A549 (cell line): Measurements from ENCODE around the gene ZNF24. TPM values are rescaled to one million over a fixed set of nuclear protein-coding genes. Genes with fewer than 3 reads are reported as not detected.

ENCODE experiments used
- ATAC-seq, 2 experiments: fragments of 200-7000 bp in 1 of 2; fragments of >200 bp in 1 of 2; cut with Nextera tagmentation in 1 of 2; cut with Tn5 transposase in 1 of 2; 3 replicates each; pipeline versions ENCODE4 v1.8.0 to v1.9.1; 2018 to 2020; ENCODE audit warnings: mild to moderate bottlenecking in 1 of 2, moderate library complexity in 1 of 2
- CTCF ChIA-PET: fragments of 300-600 bp; sonication (Branson Sonifier 250); formaldehyde crosslinking; extraction: SDS; loops from one replicate; lab custom pipeline; 2021; ENCODE audit warnings: antibody characterized with exemption, inconsistent platforms; lab: Yijun Ruan, JAX
- POLR2A ChIA-PET: fragments of 350-600 bp; formaldehyde crosslinking; extraction: SDS; loops from one replicate; lab custom pipeline; 2021; ENCODE audit warnings: antibody characterized with exemption, inconsistent platforms; lab: Yijun Ruan, JAX
- DNase-seq, 2 experiments: peaks; one replicate each; pipeline versions ENCODE4 v3.0.0 to v3.0.0-alpha.2; 2011 to 2016; ENCODE audit warnings: low read depth in 1 of 2, low spot score in 1 of 2
- FAIRE-seq: peaks from 2 replicates; lab custom pipeline; 2011; peaks lifted over from hg19 to GRCh38; lab: Jason Lieb, UNC
- H3K27ac ChIP-seq, 2 experiments: fragments of >200 bp; sonication (Bioruptor Twin); formaldehyde crosslinking; 3 replicates each; pipeline ENCODE4 v1.5.1; 2016 to 2017
- H3K4me1 ChIP-seq: fragments of >200 bp; sonication (Bioruptor Twin); formaldehyde crosslinking; 3 replicates; pipeline ENCODE4 v1.6.1; 2016
- H3K4me2 ChIP-seq: fragments of >200 bp; sonication (Bioruptor Twin); formaldehyde crosslinking; 3 replicates; pipeline ENCODE4 v1.6.1; 2016
- H3K4me3 ChIP-seq: fragments of >200 bp; sonication (Bioruptor Twin); formaldehyde crosslinking; 3 replicates; pipeline ENCODE4 v1.5.1; 2016
- H3K9me3 ChIP-seq: fragments of >200 bp; sonication (Bioruptor Twin); formaldehyde crosslinking; 3 replicates; pipeline ENCODE4 v1.6.1; 2016
- ATOH8 ChIP-seq: fragments of 250-450 bp; sonication (Bioruptor Pico); IDR thresholded peaks from 2 replicates; pipeline ENCODE4 v1.5.0; 2020; ENCODE audit warnings: low read depth, mild to moderate bottlenecking, moderate library complexity
- BHLHE40 ChIP-seq: IDR thresholded peaks from 2 replicates; pipeline ENCODE4 v1.6.1; 2012; ENCODE audit warnings: low read depth, low read length, inconsistent platforms
- CBX2 ChIP-seq: fragments of 200-600 bp; sonication (generic); IDR thresholded peaks from 2 replicates; pipeline ENCODE4 v1.6.1; 2016; ENCODE audit warnings: low read depth, mild to moderate bottlenecking, borderline replicate concordance
- CBX8 ChIP-seq: fragments of 200-600 bp; sonication (generic); IDR thresholded peaks from 2 replicates; pipeline ENCODE4 v1.6.1; 2016
- CEBPB ChIP-seq, 2 experiments: fragments of >200 bp in 1 of 2; sonication (Bioruptor Twin) in 1 of 2; formaldehyde crosslinking in 1 of 2; IDR thresholded peaks; 2 replicates each; pipeline ENCODE4 v1.6.1; 2012 to 2016
- EHMT2 ChIP-seq: fragments of 200-600 bp; sonication (generic); IDR thresholded peaks from 2 replicates; pipeline ENCODE4 v1.6.1; 2016; ENCODE audit warnings: antibody characterized with exemption, low read depth, mild to moderate bottlenecking, moderate library complexity
- ESRRA ChIP-seq: fragments of 150-350 bp; IDR thresholded peaks from 2 replicates; pipeline ENCODE4 v1.6.1; 2014; ENCODE audit warnings: mild to moderate bottlenecking, low read length, borderline replicate concordance
- FOSB ChIP-seq: fragments of 250-450 bp; sonication (Bioruptor Pico); IDR thresholded peaks from 2 replicates; pipeline ENCODE4 v1.5.0; 2020; ENCODE audit warnings: mild to moderate bottlenecking, moderate library complexity
- GATA3 ChIP-seq: IDR thresholded peaks from 2 replicates; pipeline ENCODE4 v1.6.1; 2012; ENCODE audit warnings: borderline replicate concordance
- HDAC2 ChIP-seq: fragments of 200-600 bp; sonication (generic); IDR thresholded peaks from 2 replicates; pipeline ENCODE4 v1.6.1; 2016
- HEYL ChIP-seq: fragments of 250-450 bp; sonication (Bioruptor Pico); IDR thresholded peaks from 2 replicates; pipeline ENCODE4 v1.8.0; 2021; ENCODE audit warnings: mild to moderate bottlenecking, moderate library complexity
- HOXB13 ChIP-seq: fragments of 250-450 bp; sonication (Bioruptor Pico); IDR thresholded peaks from 2 replicates; pipeline ENCODE4 v1.5.0; 2020; ENCODE audit warnings: low read depth, mild to moderate bottlenecking, moderate library complexity
- JUN ChIP-seq, 2 experiments: fragments of >200 bp; sonication (Bioruptor Twin); formaldehyde crosslinking; IDR thresholded peaks; 2 replicates in 1 of 2; 3 replicates in 1 of 2; pipeline ENCODE4 v1.6.1; 2016 to 2017
- JUNB ChIP-seq: fragments of >200 bp; sonication (Bioruptor Twin); formaldehyde crosslinking; IDR thresholded peaks from 2 replicates; pipeline ENCODE4 v1.6.1; 2016
- KDM1A ChIP-seq: fragments of 200-600 bp; sonication (generic); IDR thresholded peaks from 2 replicates; pipeline ENCODE4 v1.6.1; 2016; ENCODE audit warnings: low read depth, mild to moderate bottlenecking
- KDM5A ChIP-seq: fragments of 200-600 bp; sonication (generic); IDR thresholded peaks from 2 replicates; pipeline ENCODE4 v1.6.1; 2016; ENCODE audit warnings: antibody characterized with exemption, mild to moderate bottlenecking
- MAFK ChIP-seq: fragments of 450-650 bp; IDR thresholded peaks from 2 replicates; pipeline ENCODE4 v1.6.1; 2014; ENCODE audit not compliant: partially characterized antibody
- MYC ChIP-seq: IDR thresholded peaks from 2 replicates; pipeline ENCODE4 v1.6.1; 2012; ENCODE audit warnings: mild to moderate bottlenecking, inconsistent platforms, low read length, improper control_type of control experiment, borderline replicate concordance
- NFE2L2 ChIP-seq: fragments of 150-350 bp; conservative IDR thresholded peaks from 2 replicates; pipeline ENCODE4 v1.6.1; 2014; ENCODE audit warnings: low read length
- NPAS2 ChIP-seq: fragments of 250-450 bp; sonication (Bioruptor Pico); IDR thresholded peaks from 2 replicates; pipeline ENCODE4 v1.8.0; 2022; ENCODE audit warnings: mild to moderate bottlenecking, moderate library complexity, borderline replicate concordance
- PHF8 ChIP-seq: fragments of 200-600 bp; sonication (generic); IDR thresholded peaks from 2 replicates; pipeline ENCODE4 v1.6.1; 2016; ENCODE audit warnings: low read depth, mild to moderate bottlenecking, antibody characterized with exemption, moderate library complexity, borderline replicate concordance
- POLR2A ChIP-seq: IDR thresholded peaks from 2 replicates; pipeline ENCODE4 v1.6.1; 2012; ENCODE audit warnings: mild to moderate bottlenecking, low read length
- POLR2AphosphoS2 ChIP-seq: conservative IDR thresholded peaks from 2 replicates; pipeline ENCODE4 v1.6.1; 2012; ENCODE audit warnings: low read length, improper control_type of control experiment, inconsistent platforms
- RCOR1 ChIP-seq: fragments of 150-350 bp; IDR thresholded peaks from 2 replicates; pipeline ENCODE4 v1.6.1; 2014; ENCODE audit warnings: antibody characterized with exemption, low read length, low read depth
- SMC3 ChIP-seq: fragments of >200 bp; sonication (Bioruptor Twin); formaldehyde crosslinking; IDR thresholded peaks from 3 replicates; pipeline ENCODE4 v1.6.1; 2018; ENCODE audit warnings: inconsistent platforms
- SREBF2 ChIP-seq: fragments of 450-650 bp; IDR thresholded peaks from 2 replicates; pipeline ENCODE4 v1.6.1; 2014; ENCODE audit warnings: mild to moderate bottlenecking, moderate library complexity
- TP53 ChIP-seq: fragments of 250-450 bp; sonication (Bioruptor Pico); IDR thresholded peaks from 2 replicates; pipeline ENCODE4 v1.5.0; 2021; ENCODE audit warnings: mild to moderate bottlenecking, moderate library complexity
- USF2 ChIP-seq: fragments of 450-650 bp; IDR thresholded peaks from 2 replicates; pipeline ENCODE4 v1.6.1; 2014; ENCODE audit warnings: antibody characterized with exemption
- ZFP36 ChIP-seq: fragments of 450-650 bp; IDR thresholded peaks from 2 replicates; pipeline ENCODE4 v1.6.1; 2014; ENCODE audit warnings: borderline replicate concordance; ENCODE audit not compliant: partially characterized antibody
- ZSCAN20 ChIP-seq: fragments of 250-450 bp; sonication (Bioruptor Pico); IDR thresholded peaks from 2 replicates; pipeline ENCODE4 v1.8.0; 2022; ENCODE audit warnings: mild to moderate bottlenecking, moderate library complexity
- WGBS: methylation state at CpG from one replicate; pipeline ENCODE4 v1.1.6; 2017; ENCODE audit errors: missing lambda C conversion rate; 5-methylcytosine and 5-hydroxymethylcytosine counted together
- polyA plus RNA-seq, 4 experiments: library from polyadenylated mRNA; depleted of rRNA in 3 of 4; stranded (reverse); fragments of >200 nt; fragmentation: RNase III in 1 of 4; extraction: RNeasy Plus Mini Kit Qiagen cat#74134 plus additional on column Dnase treatment in 1 of 4; gene quantifications; 2 replicates in 3 of 4; 3 replicates in 1 of 4; pipeline ENCODE4 v1.2.3, GENCODE V29; 2011 to 2017
- TF ChIP-seq, protein P1 (sequence below): fragments of >200 bp; sonication (Bioruptor Twin); formaldehyde crosslinking; IDR thresholded peaks from 3 replicates; pipeline ENCODE4 v1.6.1; 2016
- TF ChIP-seq, protein P2 (sequence below): fragments of 250-450 bp; sonication (Bioruptor Pico); IDR thresholded peaks from 2 replicates; pipeline ENCODE4 v1.5.0; 2021; ENCODE audit warnings: mild to moderate bottlenecking, moderate library complexity, borderline replicate concordance
- TF ChIP-seq, protein P3 (sequence below): fragments of >200 bp; sonication (Bioruptor Twin); formaldehyde crosslinking; IDR thresholded peaks from 3 replicates; pipeline ENCODE4 v1.5.1; 2016
- TF ChIP-seq, protein P4 (sequence below): IDR thresholded peaks from 2 replicates; pipeline ENCODE4 v1.6.1; 2012

The ZNF24 gene
- polyA plus RNA-seq, 2 of the 4 experiments (the other 2 are of a cell fraction), result 15.1 to 28.4 TPM

DNA sequence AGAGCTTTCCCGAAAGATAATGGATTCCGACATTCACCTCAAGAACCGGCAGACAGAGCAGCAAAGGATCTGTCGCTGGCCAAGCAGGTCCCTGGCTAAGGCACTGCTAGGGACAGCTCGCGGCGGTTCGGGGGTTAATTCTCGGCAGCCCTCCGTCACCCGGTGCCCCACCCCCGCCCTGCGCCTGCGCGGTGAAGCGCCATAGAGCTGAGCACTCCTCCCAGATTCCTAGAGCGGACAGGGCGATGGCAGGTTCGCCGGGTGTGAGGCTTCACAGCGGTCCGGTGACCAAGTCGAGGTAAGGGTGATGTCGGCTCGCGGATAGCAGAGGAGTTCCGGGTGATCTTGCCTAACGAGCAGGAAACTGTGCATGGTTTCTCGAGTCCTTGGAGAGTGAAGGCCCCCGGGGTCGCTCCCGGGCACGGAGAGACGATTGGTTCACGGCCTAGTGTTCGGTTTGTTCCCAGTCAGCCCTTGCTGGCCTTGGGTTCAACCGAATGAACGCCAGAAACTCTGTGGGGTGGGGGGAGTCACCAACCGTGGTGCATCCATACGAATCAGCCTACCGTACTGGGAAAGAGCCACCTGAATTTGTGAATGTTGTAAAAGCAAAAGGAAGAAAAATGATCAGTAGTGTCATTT is 54.0 kb downstream of the ZNF24 start, which contains the start of gene ZSCAN30:
ZSCAN30 (minus strand) TSS at position 136 of the 642 bp plus-strand sequence. CDS start 25,877 bp downstream, outside the sequence.
- Histone ChIP-seq H3K9me3 (peaks cover 22% of the 10 kb centered on the region; the same call in 2 of the 3 replicates), H3K4me3 (peak within 1 kb of the TSS; percentile 61), H3K27ac (peak within 1 kb of the TSS; percentile 88 to 90), H3K4me2 (peak within 1 kb of the TSS; percentile 87), H3K4me1 (0 out of 3 replicates have a peak, but pooled peaks cover 5% of the 10 kb centered on the region)
- CTCF ChIA-PET, result interaction anchor here (1.0 kb wide), 1 partner anchor 12 kb away, joined by 4 read pairs; no protein-coding TSS in a partner anchor
- ATAC-seq (peak; percentile 97 to 99), DNase-seq (peak; percentile 69 to 95), FAIRE-seq (no peak)
- WGBS, result under 1% methylated on average over 20 of the region's 41 CpGs
- POLR2A ChIA-PET, result interaction anchor here (0.6 to 1.8 kb wide), 4 partner anchors 45 to 250 kb away, joined by 3 to 18 read pairs (median 4); partner anchors contain the start of genes INO80C, MAPRE2 and ZNF397
- TF ChIP-seq, protein P1, sequence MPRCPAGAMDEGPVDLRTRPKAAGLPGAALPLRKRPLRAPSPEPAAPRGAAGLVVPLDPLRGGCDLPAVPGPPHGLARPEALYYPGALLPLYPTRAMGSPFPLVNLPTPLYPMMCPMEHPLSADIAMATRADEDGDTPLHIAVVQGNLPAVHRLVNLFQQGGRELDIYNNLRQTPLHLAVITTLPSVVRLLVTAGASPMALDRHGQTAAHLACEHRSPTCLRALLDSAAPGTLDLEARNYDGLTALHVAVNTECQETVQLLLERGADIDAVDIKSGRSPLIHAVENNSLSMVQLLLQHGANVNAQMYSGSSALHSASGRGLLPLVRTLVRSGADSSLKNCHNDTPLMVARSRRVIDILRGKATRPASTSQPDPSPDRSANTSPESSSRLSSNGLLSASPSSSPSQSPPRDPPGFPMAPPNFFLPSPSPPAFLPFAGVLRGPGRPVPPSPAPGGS, result 0 out of 3 replicates have a peak, but pooled peaks have one; percentile 45
- TF ChIP-seq MAFK (no peak), SMC3 (no peak), HOXB13 (CRISPR knock-in tag) (no peak), GATA3 (no peak), ESRRA (no peak), ZSCAN20 (CRISPR knock-in tag) (no peak), HEYL (no peak), CEBPB (IDR thresholded peaks at IDR 0.05) (no peak), JUN (IDR thresholded peaks at IDR 0.05) (peak in 1 of 2 experiments; percentile 78; a peak in 2 of 5 replicates), TP53 (CRISPR knock-in tag) (no peak), CBX8 (no peak), POLR2AphosphoS2 (no peak), BHLHE40 (no peak), MYC (no peak), SREBF2 (no peak), NFE2L2 (no peak), RCOR1 (no peak), EHMT2 (no peak), ZFP36 (no peak), JUNB (no peak), KDM1A (no peak), FOSB (CRISPR knock-in tag) (no peak), PHF8 (peak; percentile 87), KDM5A (peak; percentile 55; the same call in 1 of the 2 replicates), CBX2 (no peak), POLR2A (peak; percentile 72), ATOH8 (CRISPR knock-in tag) (no peak), USF2 (no peak), NPAS2 (no peak), HDAC2 (no peak)
- TF ChIP-seq, protein P2, sequence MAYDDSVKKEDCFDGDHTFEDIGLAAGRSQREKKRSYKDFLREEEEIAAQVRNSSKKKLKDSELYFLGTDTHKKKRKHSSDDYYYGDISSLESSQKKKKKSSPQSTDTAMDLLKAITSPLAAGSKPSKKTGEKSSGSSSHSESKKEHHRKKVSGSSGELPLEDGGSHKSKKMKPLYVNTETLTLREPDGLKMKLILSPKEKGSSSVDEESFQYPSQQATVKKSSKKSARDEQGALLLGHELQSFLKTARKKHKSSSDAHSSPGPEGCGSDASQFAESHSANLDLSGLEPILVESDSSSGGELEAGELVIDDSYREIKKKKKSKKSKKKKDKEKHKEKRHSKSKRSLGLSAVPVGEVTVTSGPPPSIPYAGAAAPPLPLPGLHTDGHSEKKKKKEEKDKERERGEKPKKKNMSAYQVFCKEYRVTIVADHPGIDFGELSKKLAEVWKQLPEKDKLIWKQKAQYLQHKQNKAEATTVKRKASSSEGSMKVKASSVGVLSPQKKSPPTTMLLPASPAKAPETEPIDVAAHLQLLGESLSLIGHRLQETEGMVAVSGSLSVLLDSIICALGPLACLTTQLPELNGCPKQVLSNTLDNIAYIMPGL, result no peak
- TF ChIP-seq, protein P3, sequence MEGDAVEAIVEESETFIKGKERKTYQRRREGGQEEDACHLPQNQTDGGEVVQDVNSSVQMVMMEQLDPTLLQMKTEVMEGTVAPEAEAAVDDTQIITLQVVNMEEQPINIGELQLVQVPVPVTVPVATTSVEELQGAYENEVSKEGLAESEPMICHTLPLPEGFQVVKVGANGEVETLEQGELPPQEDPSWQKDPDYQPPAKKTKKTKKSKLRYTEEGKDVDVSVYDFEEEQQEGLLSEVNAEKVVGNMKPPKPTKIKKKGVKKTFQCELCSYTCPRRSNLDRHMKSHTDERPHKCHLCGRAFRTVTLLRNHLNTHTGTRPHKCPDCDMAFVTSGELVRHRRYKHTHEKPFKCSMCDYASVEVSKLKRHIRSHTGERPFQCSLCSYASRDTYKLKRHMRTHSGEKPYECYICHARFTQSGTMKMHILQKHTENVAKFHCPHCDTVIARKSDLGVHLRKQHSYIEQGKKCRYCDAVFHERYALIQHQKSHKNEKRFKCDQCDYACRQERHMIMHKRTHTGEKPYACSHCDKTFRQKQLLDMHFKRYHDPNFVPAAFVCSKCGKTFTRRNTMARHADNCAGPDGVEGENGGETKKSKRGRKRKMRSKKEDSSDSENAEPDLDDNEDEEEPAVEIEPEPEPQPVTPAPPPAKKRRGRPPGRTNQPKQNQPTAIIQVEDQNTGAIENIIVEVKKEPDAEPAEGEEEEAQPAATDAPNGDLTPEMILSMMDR, result no peak
- TF ChIP-seq, protein P4, sequence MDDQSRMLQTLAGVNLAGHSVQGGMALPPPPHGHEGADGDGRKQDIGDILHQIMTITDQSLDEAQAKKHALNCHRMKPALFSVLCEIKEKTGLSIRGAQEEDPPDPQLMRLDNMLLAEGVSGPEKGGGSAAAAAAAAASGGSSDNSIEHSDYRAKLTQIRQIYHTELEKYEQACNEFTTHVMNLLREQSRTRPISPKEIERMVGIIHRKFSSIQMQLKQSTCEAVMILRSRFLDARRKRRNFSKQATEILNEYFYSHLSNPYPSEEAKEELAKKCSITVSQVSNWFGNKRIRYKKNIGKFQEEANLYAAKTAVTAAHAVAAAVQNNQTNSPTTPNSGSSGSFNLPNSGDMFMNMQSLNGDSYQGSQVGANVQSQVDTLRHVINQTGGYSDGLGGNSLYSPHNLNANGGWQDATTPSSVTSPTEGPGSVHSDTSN, result no peak
